ENCODE data around the gene URGCP. TPM values are rescaled to one million over a fixed set of nuclear protein-coding genes. Genes with fewer than 3 reads are reported as not detected.
"Not testable (repeated sequence)": the region's sequence is repeated elsewhere in the genome, so short reads cannot be mapped to it uniquely, and the experiment has no call there.

The URGCP gene
- total RNA-seq, 3 donors from 2014 or later: 31.7 to 32.6 (median 32.5) TPM

GRCh38 chr7:43929529-43930457 is 23.4 kb upstream of the URGCP start:
- Mint-ChIP-seq H3K9me3 (no peaks in the 10 kb centered on the region), H3K27me3 (ENCODE audit: low read depth) (no peaks in the 10 kb centered on the region), H3K4me1 (ENCODE audit: low read depth) (peaks cover 24% of the 10 kb centered on the region), H3K4me3 (no peak overlapping the region), H3K36me3 (ENCODE audit: insufficient read depth) (peaks cover 4% of the 10 kb centered on the region)
- no peak for DNase-seq
- no peak for ATAC-seq

- peak overlapping the region; percentile 90 for H3K4me3 Mint-ChIP-seq
- H3K9me3 Mint-ChIP-seq: no peaks in the 10 kb centered on the region
- H3K36me3 Mint-ChIP-seq (ENCODE audit: insufficient read depth): peaks cover 6% of the 10 kb centered on the region
- ATAC-seq (no peak), DNase-seq (no peak)
- peaks cover 28% of the 10 kb centered on the region for H3K4me1 Mint-ChIP-seq (ENCODE audit: low read depth)
- no peaks in the 10 kb centered on the region for H3K27me3 Mint-ChIP-seq (ENCODE audit: low read depth)
Measured at GRCh38 chr7:43927810-43928209, 21.4 kb upstream of the URGCP start.

DNA sequence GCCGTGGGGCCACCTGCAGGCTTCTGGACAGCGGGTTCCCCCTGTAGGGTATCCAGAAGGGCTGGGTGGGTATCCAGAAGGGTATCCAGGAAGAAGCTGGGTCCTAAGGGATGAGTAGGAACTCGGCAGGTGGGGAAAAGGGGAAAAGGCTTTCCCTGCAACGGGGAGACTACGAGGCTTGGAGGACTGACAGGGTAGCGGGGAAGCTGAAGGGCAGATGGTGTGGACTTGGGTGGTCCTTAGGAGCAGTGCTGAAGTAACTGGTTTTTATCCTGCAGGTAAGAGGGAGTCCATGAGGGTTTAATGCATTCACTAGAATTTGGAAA is 20.4 kb upstream of the URGCP start:
- Mint-ChIP-seq H3K4me1 (ENCODE audit: low read depth) (peaks cover 28% of the 10 kb centered on the region), H3K4me3 (peak overlapping the region; percentile 90), H3K36me3 (ENCODE audit: insufficient read depth) (peaks cover 6% of the 10 kb centered on the region), H3K9me3 (no peaks in the 10 kb centered on the region), H3K27me3 (ENCODE audit: low read depth) (no peaks in the 10 kb centered on the region)
- no peak for ATAC-seq
- no peak for DNase-seq

DNA sequence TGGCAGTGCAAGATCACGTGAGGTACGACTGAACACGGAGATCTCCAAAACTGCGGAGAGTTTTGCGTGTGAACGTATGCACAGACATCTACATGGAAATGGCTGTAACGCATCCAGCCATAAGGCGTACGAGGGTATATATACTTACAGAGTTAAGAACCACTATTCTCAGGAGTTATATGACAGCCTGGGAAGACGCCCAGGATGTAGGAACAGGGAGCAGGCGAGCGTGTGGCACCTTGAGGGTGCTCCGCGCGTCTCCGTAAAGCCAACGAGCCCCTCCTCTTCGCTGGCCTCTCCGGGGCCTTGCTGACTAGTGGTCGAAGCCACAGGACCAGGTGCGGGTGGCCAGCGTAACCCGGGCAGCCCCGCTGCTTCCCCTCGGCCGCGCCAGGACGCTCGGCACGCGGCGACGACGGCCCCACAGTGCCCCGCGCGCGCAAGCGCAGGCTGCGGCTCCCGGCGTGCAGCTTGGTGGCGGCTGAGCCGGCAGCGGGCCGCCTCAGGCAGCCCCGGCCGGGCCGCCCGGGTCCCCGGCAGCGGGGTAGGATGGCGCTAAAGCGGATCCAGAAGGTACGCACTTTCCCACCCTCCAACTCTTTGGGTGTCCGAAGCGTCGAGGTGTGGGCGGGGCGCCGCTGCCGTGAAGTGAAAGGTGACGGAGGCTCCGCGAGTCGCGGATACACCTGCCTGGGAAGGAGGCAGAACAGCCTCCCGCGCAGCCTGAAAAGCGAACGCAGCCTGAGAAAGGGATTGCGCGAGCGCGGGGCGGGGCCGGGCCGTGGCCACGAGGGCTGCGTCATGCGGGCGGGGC is 19.8 kb upstream of the URGCP start, which contains the start of gene UBE2D4:
Gene UBE2D4 (plus strand): TSS at position 453 of the 814 bp plus-strand sequence. CDS start 97 bp downstream, at position 550.
- peak within 1 kb of the TSS; percentile 90 for H3K4me3 Mint-ChIP-seq
- H3K4me1 Mint-ChIP-seq (ENCODE audit: low read depth): peaks cover 27% of the 10 kb centered on the region
- peaks cover 6% of the 10 kb centered on the region for H3K36me3 Mint-ChIP-seq (ENCODE audit: insufficient read depth)
- peak; percentile 87 for DNase-seq
- no peaks in the 10 kb centered on the region for H3K27me3 Mint-ChIP-seq (ENCODE audit: low read depth)
- H3K9me3 Mint-ChIP-seq: no peaks in the 10 kb centered on the region
- ATAC-seq: peak; percentile 94 to 95

DNA sequence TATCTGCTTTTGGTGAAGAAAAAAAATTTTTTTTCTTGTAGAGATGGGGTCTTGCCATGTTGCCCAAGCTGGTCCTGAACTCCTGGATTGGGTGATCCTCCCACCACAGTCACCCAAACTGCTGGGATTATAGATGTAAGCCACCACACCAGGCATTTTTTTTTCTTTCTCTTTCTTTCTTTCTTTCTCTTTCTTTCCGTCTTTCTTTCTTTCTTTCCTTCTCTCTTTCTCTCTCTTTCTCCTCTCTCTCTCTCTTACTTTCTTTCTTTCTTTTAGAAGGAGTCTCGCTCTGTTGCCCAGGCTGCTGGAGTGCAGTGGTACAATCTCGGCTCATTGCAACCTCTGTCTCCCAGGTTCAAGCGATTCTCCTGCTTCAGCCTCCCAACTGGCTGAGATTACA is 16.3 kb upstream of the URGCP start:
- H3K4me1 Mint-ChIP-seq (ENCODE audit: low read depth): peaks cover 19% of the 10 kb centered on the region
- H3K9me3 Mint-ChIP-seq: no peaks in the 10 kb centered on the region
- DNase-seq (no peak), ATAC-seq (no peak)
- H3K36me3 Mint-ChIP-seq (ENCODE audit: insufficient read depth): peaks cover 10% of the 10 kb centered on the region
- no peak overlapping the region for H3K4me3 Mint-ChIP-seq
- no peaks in the 10 kb centered on the region for H3K27me3 Mint-ChIP-seq (ENCODE audit: low read depth)

DNA sequence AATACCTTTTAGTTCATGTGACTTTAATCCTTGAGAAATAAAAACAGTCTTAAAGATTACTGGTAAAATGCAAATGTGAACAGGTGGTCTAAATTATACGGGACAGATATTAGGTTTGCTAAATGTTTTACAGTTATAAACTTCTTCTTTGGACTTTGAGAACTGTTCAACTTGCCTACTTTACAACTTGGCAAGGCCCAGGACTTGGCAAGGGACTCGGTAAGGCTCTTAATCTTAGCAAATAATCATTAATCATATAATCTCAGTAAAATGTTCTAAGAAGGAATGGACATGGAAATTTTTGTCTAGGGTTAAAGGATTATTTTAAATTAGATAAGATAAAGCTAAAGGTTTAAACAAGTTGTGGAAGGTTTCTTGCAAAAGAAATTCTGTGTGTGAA is 15.0 kb upstream of the URGCP start:
- DNase-seq: no peak
- no peak for ATAC-seq
- Mint-ChIP-seq H3K9me3 (no peaks in the 10 kb centered on the region), H3K36me3 (ENCODE audit: insufficient read depth) (peaks cover 10% of the 10 kb centered on the region), H3K4me1 (ENCODE audit: low read depth) (peaks cover 11% of the 10 kb centered on the region), H3K27me3 (ENCODE audit: low read depth) (no peaks in the 10 kb centered on the region), H3K4me3 (no peak overlapping the region)

DNA sequence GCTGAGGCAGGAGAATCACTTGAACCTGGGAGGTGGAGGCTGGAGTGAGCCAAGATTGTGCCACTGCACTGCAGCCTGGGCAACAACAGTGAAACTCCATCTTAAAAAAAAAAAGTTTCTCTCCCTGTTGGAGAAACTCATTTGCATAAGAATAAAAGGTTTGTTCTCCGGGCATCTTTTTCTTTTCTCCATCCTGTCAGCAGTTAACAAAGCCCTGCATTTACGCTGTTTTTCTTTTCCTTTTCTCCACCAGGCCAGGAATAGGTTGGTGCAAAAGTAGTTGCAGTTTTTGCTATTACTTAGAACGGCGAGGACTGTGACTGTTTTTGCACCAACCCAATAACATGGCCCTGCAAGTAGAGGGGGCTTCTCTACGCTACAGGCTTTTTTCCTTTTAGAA is 9.5 kb upstream of the URGCP start:
- Mint-ChIP-seq H3K36me3 (ENCODE audit: insufficient read depth) (peaks cover 8% of the 10 kb centered on the region), H3K4me1 (ENCODE audit: low read depth) (no peaks in the 10 kb centered on the region), H3K4me3 (no peak overlapping the region), H3K9me3 (no peaks in the 10 kb centered on the region), H3K27me3 (ENCODE audit: low read depth) (no peaks in the 10 kb centered on the region)
- DNase-seq: no peak
- ATAC-seq: no peak

DNA sequence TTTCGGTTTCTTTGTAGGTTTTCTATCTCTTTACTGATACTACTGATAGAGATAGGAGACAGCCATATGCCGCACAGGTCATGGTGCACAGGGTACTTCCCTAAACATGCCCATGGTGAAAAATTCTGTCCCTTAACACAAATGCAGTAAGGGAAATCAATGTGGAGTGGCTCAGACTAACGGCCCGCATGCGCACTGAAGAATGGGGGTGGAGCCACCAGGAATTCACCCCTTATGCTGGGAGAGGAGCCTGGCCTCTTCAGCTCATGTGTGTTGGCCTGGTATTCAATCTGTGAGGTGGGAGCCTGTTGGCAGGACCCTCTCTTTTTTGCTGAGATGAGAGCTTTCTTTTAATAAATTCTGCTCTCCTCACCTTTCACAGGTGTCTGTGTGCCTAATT is 8.4 kb upstream of the URGCP start:
- Mint-ChIP-seq H3K36me3 (ENCODE audit: insufficient read depth) (peaks cover 8% of the 10 kb centered on the region), H3K9me3 (no peaks in the 10 kb centered on the region), H3K4me1 (ENCODE audit: low read depth) (no peaks in the 10 kb centered on the region), H3K4me3 (no peak overlapping the region), H3K27me3 (ENCODE audit: low read depth) (no peaks in the 10 kb centered on the region)
- no peak for DNase-seq
- ATAC-seq: no peak

DNA sequence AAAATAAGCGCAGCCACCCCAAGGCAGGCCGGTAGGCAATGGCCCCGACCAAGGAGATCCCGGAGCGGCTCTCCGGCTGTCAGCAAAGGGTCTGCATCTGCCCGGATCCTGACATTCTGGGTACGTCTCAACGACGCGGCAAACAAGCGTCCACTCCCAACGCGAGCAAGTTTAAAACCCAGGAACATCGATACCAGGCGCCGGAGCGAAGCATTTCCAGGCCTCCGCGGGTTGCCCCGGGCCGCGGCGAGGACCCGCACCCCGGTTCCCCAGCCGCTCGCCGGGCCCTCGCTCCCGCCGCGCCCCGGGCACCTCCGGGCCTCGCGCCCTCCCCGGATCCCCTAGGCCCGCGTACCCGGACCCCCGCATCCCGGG is 453 bp downstream of the URGCP start:
- ATAC-seq: peak; percentile 52 to 53
- Mint-ChIP-seq H3K9me3 (no peaks in the 10 kb centered on the region), H3K4me3 (peak overlapping the region; percentile 92), H3K27me3 (ENCODE audit: low read depth) (no peaks in the 10 kb centered on the region), H3K36me3 (ENCODE audit: insufficient read depth) (peaks cover 3% of the 10 kb centered on the region), H3K4me1 (ENCODE audit: low read depth) (peaks cover 34% of the 10 kb centered on the region)
- DNase-seq: peak; percentile 12

GRCh38 chr7:43905209-43905946 is 1.0 kb downstream of the URGCP start:
- no peak for DNase-seq
- no peaks in the 10 kb centered on the region for H3K9me3 Mint-ChIP-seq
- H3K4me3 Mint-ChIP-seq: peak overlapping the region; percentile 92
- H3K36me3 Mint-ChIP-seq (ENCODE audit: insufficient read depth): peaks cover 3% of the 10 kb centered on the region
- no peaks in the 10 kb centered on the region for H3K27me3 Mint-ChIP-seq (ENCODE audit: low read depth)
- H3K4me1 Mint-ChIP-seq (ENCODE audit: low read depth): peaks cover 34% of the 10 kb centered on the region
- no peak for ATAC-seq

- H3K4me3 Mint-ChIP-seq: peak overlapping the region; percentile 92
- peaks cover 34% of the 10 kb centered on the region for H3K4me1 Mint-ChIP-seq (ENCODE audit: low read depth)
- ATAC-seq (peak; percentile 29 to 33), DNase-seq (no peak)
- peaks cover 3% of the 10 kb centered on the region for H3K36me3 Mint-ChIP-seq (ENCODE audit: insufficient read depth)
- no peaks in the 10 kb centered on the region for H3K9me3 Mint-ChIP-seq
- H3K27me3 Mint-ChIP-seq (ENCODE audit: low read depth): no peaks in the 10 kb centered on the region
Measured at GRCh38 chr7:43904533-43905208, 1.7 kb downstream of the URGCP start.

- no peak overlapping the region for H3K4me3 Mint-ChIP-seq
- peaks cover 34% of the 10 kb centered on the region for H3K4me1 Mint-ChIP-seq (ENCODE audit: low read depth)
- no peaks in the 10 kb centered on the region for H3K27me3 Mint-ChIP-seq (ENCODE audit: low read depth)
- ATAC-seq (no peak), DNase-seq (no peak)
- no peaks in the 10 kb centered on the region for H3K9me3 Mint-ChIP-seq
- peaks cover 3% of the 10 kb centered on the region for H3K36me3 Mint-ChIP-seq (ENCODE audit: insufficient read depth)
Measured at GRCh38 chr7:43902542-43903054, 3.8 kb downstream of the URGCP start.

- H3K27me3 Mint-ChIP-seq (ENCODE audit: low read depth); H3K9me3 Mint-ChIP-seq; DNase-seq; H3K4me3 Mint-ChIP-seq; ATAC-seq: not testable (repeated sequence)
- Mint-ChIP-seq H3K4me1 (ENCODE audit: low read depth) (peaks cover 24% of the 10 kb centered on the region), H3K36me3 (ENCODE audit: insufficient read depth) (peaks cover 18% of the 10 kb centered on the region)
Measured at GRCh38 chr7:43898571-43898970, 7.8 kb downstream of the URGCP start.
